ENCODE measurements around the gene EID2. TPM values are rescaled to one million over a fixed set of nuclear protein-coding genes. Genes with fewer than 3 reads are reported as not detected.

Gene EID2
- total and polyA plus RNA-seq, 4 donors, result 1.5 to 8.5 (median 4.5) TPM

GRCh38 chr19:39512988-39513387, 27.0 kb downstream of the EID2 start:
- WGBS, result 48% methylated on average over 2 of the region's 2 CpGs
- Histone ChIP-seq H3K27me3 (ENCODE audit: control insufficient read depth in 4 of 4, insufficient read depth in 4 of 4, low read length in 3 of 4) (peaks cover under 1 to 15% (median 11%) of the 10 kb centered on the region in 4 donors), H3K9me3 (ENCODE audit: control insufficient read depth in 4 of 4, low read length in 3 of 4) (peaks cover 0 to 2% (median 0%) of the 10 kb centered on the region in 4 donors), H3K36me3 (ENCODE audit: control insufficient read depth in 4 of 4, insufficient read depth in 3 of 4, low read depth in 1 of 4, low read length in 3 of 4) (no peaks in the 10 kb centered on the region), H3K4me1 (ENCODE audit: control insufficient read depth in 4 of 4, insufficient read depth in 4 of 4, low read length in 3 of 4) (peaks cover 5 to 12% (median 7%) of the 10 kb centered on the region in 4 donors), H3K27ac (ENCODE audit: low read depth in 1 of 2, low read length in 2 of 2) (no peak overlapping the region), H3K9ac (ENCODE audit: low read depth in 1 of 2, low read length in 2 of 2) (no peak overlapping the region), H3K4me3 (ENCODE audit: low read depth in 1 of 3, low read length in 3 of 3) (no peak overlapping the region)
- no peak for DNase-seq (ENCODE audit: low spot score)
- no peak for TF ChIP-seq FOXA2 (IDR thresholded peaks at IDR 0.05)
- no peak for TF ChIP-seq REST (IDR thresholded peaks at IDR 0.05)
- TF ChIP-seq ATF3 (IDR thresholded peaks at IDR 0.05), result no peak
- no peak for TF ChIP-seq RXRA (IDR thresholded peaks at IDR 0.05)
- TF ChIP-seq CTCF (IDR thresholded peaks at IDR 0.05; ENCODE audit: low read depth, low read length, missing input control), result no peak
- no peak for TF ChIP-seq GABPA (IDR thresholded peaks at IDR 0.05 in 1 of 2, conservative IDR thresholded peaks at IDR 0.05 in 1 of 2)
- TF ChIP-seq ZBTB33 (IDR thresholded peaks at IDR 0.05), result no peak
- no peak for TF ChIP-seq MAX (IDR thresholded peaks at IDR 0.05)
- TF ChIP-seq YY1 (IDR thresholded peaks at IDR 0.05), result no peak
- no peak for TF ChIP-seq EGR1 (IDR thresholded peaks at IDR 0.05; ENCODE audit: low read depth in 2 of 2)
- TF ChIP-seq SP1 (IDR thresholded peaks at IDR 0.05), result no peak
- TF ChIP-seq NR2F2 (IDR thresholded peaks at IDR 0.05), result no peak
- no peak for TF ChIP-seq TAF1 (conservative IDR thresholded peaks at IDR 0.05)
- no peak for TF ChIP-seq JUND (IDR thresholded peaks at IDR 0.05)
- TF ChIP-seq HNF4A (conservative IDR thresholded peaks at IDR 0.05), result no peak
- no peak for TF ChIP-seq RAD21 (IDR thresholded peaks at IDR 0.05)
- TF ChIP-seq HNF4G (IDR thresholded peaks at IDR 0.05), result no peak
